Upper lobe of right lung (tissue), 1 donor: ENCODE results near the gene CCNC. TPM values are rescaled to one million over a fixed set of nuclear protein-coding genes. Genes with fewer than 3 reads are reported as not detected.
A peak's percentile ranks its signal among the peaks of the same experiment; 100 is the strongest.

Experiments used
- ATAC-seq: fragments of 200-7000 bp; cut with Tn5 transposase; one replicate; pipeline ENCODE4 v1.9.1; 2020; ENCODE audit warnings: mild to moderate bottlenecking, moderate library complexity
- DNase-seq: peaks from one replicate; pipeline ENCODE4 v3.0.0-alpha.2; 2020
- H3K27ac ChIP-seq: fragments of 200-600 bp; one replicate; pipeline ENCODE4 v1.8.0; 2022
- H3K27me3 ChIP-seq: fragments of 200-600 bp; one replicate; pipeline ENCODE4 v1.8.0; 2022; ENCODE audit warnings: mild to moderate bottlenecking
- H3K36me3 ChIP-seq: fragments of 200-600 bp; one replicate; pipeline ENCODE4 v1.8.0; 2022
- H3K4me1 ChIP-seq: fragments of 200-600 bp; one replicate; pipeline ENCODE4 v1.8.0; 2022
- H3K4me3 ChIP-seq: fragments of 200-600 bp; one replicate; pipeline ENCODE4 v1.8.0; 2022; ENCODE audit warnings: mild to moderate bottlenecking
- H3K9me3 ChIP-seq: fragments of 200-600 bp; one replicate; pipeline ENCODE4 v1.8.0; 2022
- CTCF ChIP-seq: fragments of 200-600 bp; IDR thresholded peaks from one replicate; pipeline ENCODE4 v1.8.0; 2022; ENCODE audit warnings: antibody characterized with exemption
- intact Hi-C: fragments of 100-400 bp; cut with DNase I; formaldehyde crosslinking; loops from one replicate; pipeline ENCODE4 v1.11.0; 2022
- total RNA-seq: library from RNA; stranded (reverse); fragmentation: NEBNext Ultra II Directional; extraction: Animal tissue kit (Norgen Biotek cat#: 25700); gene quantifications from one replicate; pipeline ENCODE4 v1.2.1, GENCODE V29; 2021
- donor health status: DM: no; HTN: yes; CAD: no; lungs with severe emphysema.

Gene CCNC
- total RNA-seq, 1 donor from 2014 or later = 40.3 TPM

GRCh38 chr6:99519446-99519845 lies 49.0 kb downstream of the CCNC start:
- Histone ChIP-seq H3K27me3 (no peaks in the 10 kb centered on the region), H3K36me3 (no peaks in the 10 kb centered on the region), H3K4me3 (no peak overlapping the region), H3K27ac (no peak overlapping the region), H3K4me1 (peaks cover 14% of the 10 kb centered on the region), H3K9me3 (no peaks in the 10 kb centered on the region)
- intact Hi-C loops = no loop called here
- no peak for TF ChIP-seq CTCF
- ATAC-seq = no peak
- DNase-seq = no peak

- Histone ChIP-seq H3K4me1 (peaks cover 11% of the 10 kb centered on the region), H3K27ac (peak overlapping the region; percentile 84), H3K4me3 (peak overlapping the region; percentile 80), H3K36me3 (peaks cover 8% of the 10 kb centered on the region), H3K27me3 (no peaks in the 10 kb centered on the region), H3K9me3 (no peaks in the 10 kb centered on the region)
- no peak for TF ChIP-seq CTCF
- intact Hi-C loops = no loop called here
- no peak for ATAC-seq
- no peak for DNase-seq
Observed at GRCh38 chr6:99514089-99514488, 54.4 kb downstream of the CCNC start.

- no peaks in the 10 kb centered on the region for H3K9me3 ChIP-seq
- H3K4me3 ChIP-seq = no peak overlapping the region
- H3K4me1 ChIP-seq = peaks cover 11% of the 10 kb centered on the region
- no peak overlapping the region for H3K27ac ChIP-seq
- DNase-seq (no peak), ATAC-seq (no peak)
- peaks cover 11% of the 10 kb centered on the region for H3K36me3 ChIP-seq
- intact Hi-C loops = no loop called here
- no peaks in the 10 kb centered on the region for H3K27me3 ChIP-seq
- no peak for TF ChIP-seq CTCF
Observed at GRCh38 chr6:99512033-99512432, 56.4 kb downstream of the CCNC start.

GRCh38 chr6:99507648-99508047 lies 60.8 kb downstream of the CCNC start:
- Histone ChIP-seq H3K27ac (no peak overlapping the region), H3K27me3 (no peaks in the 10 kb centered on the region), H3K36me3 (peaks cover 38% of the 10 kb centered on the region), H3K4me1 (no peaks in the 10 kb centered on the region), H3K9me3 (no peaks in the 10 kb centered on the region), H3K4me3 (no peak overlapping the region)
- DNase-seq (no peak), ATAC-seq (no peak)
- intact Hi-C loops = no loop called here
- TF ChIP-seq CTCF = no peak

- Histone ChIP-seq H3K9me3 (no peaks in the 10 kb centered on the region), H3K4me3 (no peak overlapping the region), H3K4me1 (peaks cover 6% of the 10 kb centered on the region), H3K27ac (no peak overlapping the region), H3K27me3 (no peaks in the 10 kb centered on the region), H3K36me3 (peaks cover 39% of the 10 kb centered on the region)
- DNase-seq (no peak), ATAC-seq (no peak)
- intact Hi-C loops = no loop called here
- no peak for TF ChIP-seq CTCF
Observed at GRCh38 chr6:99501762-99502161, 66.7 kb downstream of the CCNC start.

- H3K27me3 ChIP-seq = no peaks in the 10 kb centered on the region
- TF ChIP-seq CTCF = no peak
- peaks cover 6% of the 10 kb centered on the region for H3K4me1 ChIP-seq
- no peak overlapping the region for H3K4me3 ChIP-seq
- H3K27ac ChIP-seq = no peak overlapping the region
- no peak for ATAC-seq
- no peak for DNase-seq
- peaks cover 20% of the 10 kb centered on the region for H3K36me3 ChIP-seq
- intact Hi-C loops = no loop called here
- no peaks in the 10 kb centered on the region for H3K9me3 ChIP-seq
Observed at GRCh38 chr6:99498421-99498820, 70.0 kb downstream of the CCNC start.
